DMS79 treated with DMSO at 0.1 percent for 48 hours (cell line): ENCODE measurements around the gene MAGOH.
A peak's percentile ranks its signal among the peaks of the same experiment; 100 is the strongest.

Experiments
- DNase-seq: peaks from one replicate; lab custom pipeline; 2025; lab: John Stamatoyannopoulos, UW

Gene MAGOH

DNA sequence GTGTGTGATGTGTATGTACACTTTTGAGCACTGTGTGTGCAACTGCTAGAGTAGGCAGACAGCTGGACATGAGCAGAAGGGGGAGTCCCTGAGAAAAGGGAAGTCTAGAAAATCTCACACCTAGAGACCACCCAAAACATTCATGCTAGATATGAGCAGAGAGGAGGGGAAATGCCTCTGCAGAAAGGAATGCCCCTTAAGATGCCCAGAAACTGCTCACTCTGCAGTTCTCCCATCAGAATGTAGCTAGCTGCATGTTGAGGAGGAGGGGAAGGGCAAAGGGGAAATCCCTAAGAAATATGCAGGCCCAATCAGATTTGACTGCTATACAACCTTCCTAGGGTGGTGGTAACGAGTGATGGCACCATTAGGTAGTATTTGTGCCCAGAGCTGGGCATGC lies 31.8 kb upstream of the MAGOH start:
- no peak for DNase-seq

DNA sequence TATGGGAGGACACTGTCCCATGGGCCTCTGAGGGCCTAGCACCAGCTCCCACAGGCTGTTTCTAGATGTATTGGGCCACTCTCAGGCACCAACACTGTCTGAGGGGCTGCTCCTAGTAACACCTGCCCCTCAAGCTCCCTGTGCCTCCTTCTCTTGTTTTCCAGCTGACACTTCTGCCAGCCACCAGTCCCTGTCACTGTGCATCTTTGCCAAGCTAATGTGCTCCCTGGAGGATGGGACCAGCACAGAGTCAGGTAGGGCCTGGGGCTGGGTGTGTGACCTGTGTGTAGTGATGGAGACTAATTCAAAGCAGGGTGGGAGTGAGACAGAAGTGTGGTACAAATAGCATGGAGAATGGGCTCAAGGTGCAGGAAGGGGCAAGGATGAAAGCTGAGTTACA lies 29.4 kb upstream of the MAGOH start:
- no peak for DNase-seq

DNA sequence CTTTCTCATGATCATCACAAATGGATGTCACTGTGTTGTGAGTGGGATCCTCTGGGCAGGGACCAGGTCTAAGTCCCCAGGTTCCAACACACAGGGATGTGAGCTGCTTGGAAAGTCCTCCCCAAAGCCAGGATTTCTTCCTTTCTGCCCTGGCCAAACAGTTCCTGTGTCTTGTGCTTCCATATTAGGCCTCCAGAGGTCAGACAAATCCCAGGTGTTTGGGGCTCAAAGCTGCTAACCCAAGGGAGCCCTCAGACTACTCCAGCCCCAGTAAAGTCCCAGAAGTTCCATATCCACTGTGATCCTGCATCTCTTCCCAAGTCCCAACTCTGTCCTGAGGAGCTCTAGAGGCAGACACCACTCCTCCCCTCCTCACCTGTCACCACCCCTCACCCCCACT lies 27.7 kb upstream of the MAGOH start:
- peak; percentile 21 for DNase-seq

DNA sequence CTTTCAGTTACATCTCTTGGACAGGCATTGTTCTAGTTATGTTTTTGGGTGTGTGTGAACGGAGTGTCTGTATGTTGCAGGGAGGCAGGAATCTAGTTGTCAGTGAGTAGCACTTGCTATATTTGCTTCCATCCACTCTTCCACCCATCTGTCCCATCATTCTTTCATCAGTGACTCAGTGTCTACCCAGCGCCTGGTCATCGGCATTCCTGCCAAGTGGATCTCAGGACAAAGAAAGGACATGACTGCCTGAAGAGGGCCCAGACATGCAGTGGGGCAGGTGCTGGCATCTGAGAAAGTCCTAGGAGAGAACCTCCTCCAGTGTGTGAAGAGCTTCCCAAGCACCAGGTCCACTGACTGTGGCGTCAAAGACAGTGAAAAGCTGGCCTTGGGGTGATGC lies 27.3 kb upstream of the MAGOH start:
- no peak for DNase-seq

DNA sequence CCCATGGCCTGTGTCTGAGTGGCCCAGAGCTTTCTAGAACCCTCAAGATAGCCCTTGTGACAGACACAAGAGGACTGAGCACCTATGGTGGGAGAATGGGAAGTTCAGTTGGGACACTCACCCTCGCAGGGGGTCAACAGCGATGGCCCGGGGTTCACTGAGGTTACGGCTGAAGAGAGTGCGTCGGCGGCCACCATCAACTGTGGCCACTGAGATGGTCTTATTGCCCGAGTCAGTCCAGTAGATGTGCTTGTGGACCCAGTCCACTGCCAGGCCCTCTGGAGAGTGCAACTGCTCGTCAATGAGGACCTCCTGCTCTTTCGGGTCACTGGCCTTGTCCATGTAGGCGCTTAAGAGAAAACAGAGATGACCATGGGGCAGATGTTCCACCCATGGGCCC lies 25.7 kb upstream of the MAGOH start:
- DNase-seq = no peak

DNA sequence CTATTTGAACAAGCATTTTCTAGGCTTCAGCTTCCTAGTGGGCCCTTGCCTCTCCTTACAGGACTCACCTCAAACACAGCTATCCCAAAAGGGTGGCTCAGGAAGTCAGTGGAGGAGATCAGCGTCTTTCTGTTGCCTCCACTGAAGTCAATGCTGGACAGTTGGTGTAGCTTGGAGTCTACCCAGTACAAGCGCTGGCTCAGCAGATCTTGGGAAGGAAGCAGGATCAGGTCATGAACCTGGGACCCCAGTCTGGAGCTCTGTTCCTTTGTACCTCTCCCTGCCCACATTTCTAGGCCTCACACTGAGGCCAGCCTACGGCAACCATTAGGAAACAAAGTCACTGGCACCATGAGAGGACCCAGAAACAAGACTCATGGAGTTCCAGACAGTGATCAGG lies 23.7 kb upstream of the MAGOH start:
- DNase-seq = no peak

DNA sequence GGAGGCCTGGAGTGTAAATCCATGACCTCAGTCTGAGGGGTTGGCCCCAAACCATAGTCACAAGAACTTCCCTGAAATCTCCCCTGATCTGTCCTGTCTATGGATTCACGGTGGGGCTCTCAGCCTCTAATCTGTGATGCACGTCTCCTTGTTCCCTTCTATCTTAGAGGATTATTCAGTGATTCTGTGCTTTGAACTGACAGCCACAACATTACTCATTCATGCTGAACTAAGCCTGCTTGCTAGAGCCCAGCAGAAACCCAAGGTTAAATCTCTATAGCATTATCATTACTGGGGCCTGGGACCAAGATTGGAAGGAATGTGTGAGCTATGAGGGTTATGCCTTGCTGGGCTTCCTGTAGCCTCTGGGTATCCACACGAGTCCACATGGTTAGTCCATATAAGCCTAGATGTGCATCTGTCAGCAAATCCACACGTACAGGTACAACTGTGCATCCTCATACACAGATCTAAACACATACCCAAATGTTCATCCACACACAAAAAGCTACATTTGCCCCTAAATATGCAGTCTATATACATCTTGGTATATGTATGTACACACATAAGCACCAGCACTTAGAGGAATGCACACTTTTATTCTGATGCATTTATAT lies 22.4 kb upstream of the MAGOH start:
- DNase-seq = no peak

DNA sequence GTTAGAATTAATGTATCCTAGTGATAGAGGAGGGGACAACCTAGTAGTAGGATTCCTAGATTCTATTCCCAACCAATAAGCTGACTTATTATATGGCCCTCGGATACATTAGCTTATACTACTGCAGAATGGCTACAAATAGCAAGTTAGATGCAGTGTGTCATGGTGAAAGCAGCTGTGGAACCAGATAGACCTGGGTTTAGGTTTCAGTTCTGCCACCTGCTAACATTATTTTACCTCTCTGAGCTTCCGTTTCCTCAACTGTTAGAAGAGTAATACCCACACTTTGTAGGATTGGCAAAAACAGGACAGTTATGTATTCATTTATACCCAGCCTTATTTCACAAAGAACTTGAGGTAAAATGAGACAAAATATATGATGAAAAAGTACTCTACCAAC lies 21.6 kb upstream of the MAGOH start:
- no peak for DNase-seq

DNA sequence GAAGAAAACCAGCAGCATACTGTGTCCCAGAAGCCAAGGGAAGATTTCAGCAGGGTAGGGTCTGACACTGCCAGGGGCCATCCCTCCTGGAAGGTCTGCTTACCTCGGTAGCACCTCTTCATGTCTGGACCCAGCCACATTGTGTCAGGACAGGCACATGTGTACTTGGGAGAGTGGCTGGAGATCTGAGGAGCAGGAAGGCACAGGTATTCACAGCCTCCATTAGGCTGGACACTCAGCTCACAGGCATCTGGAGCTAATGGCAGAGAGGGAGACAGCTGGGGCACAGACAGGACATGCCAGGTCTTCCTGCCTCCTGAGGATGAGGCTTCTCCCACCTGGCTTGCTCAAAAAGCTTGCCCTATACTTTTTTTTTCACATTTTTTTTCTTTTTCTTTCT lies 19.9 kb upstream of the MAGOH start:
- no peak for DNase-seq

DNA sequence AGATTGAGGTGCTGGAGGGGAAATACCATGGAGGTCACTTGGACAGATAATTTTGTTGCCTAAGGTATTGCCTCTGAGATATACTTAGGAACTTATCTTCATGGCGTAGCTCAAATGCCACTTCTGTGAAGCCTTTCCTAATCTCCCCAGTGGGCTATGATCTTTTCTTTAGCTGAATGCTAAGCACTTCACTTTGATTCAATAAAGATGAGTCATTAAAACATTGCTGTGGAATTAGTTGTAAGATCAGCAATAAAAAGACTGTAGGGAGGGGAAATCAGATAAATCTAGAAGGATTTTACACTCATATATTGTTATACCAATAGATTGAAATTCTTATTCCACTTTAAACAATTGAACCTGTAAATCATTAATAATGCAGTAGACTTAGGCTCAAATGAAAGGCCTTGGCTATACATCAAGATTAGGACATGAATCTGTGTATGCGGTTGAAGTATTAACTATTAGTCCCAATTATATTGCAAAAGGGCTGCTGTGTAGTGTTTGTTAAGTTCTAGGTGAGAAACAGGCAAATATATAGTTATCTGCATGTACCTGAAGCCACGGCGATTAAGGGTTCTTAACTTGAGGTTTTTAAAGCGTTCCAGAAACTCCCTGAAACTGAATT lies 19.2 kb upstream of the MAGOH start:
- DNase-seq = no peak

DNA sequence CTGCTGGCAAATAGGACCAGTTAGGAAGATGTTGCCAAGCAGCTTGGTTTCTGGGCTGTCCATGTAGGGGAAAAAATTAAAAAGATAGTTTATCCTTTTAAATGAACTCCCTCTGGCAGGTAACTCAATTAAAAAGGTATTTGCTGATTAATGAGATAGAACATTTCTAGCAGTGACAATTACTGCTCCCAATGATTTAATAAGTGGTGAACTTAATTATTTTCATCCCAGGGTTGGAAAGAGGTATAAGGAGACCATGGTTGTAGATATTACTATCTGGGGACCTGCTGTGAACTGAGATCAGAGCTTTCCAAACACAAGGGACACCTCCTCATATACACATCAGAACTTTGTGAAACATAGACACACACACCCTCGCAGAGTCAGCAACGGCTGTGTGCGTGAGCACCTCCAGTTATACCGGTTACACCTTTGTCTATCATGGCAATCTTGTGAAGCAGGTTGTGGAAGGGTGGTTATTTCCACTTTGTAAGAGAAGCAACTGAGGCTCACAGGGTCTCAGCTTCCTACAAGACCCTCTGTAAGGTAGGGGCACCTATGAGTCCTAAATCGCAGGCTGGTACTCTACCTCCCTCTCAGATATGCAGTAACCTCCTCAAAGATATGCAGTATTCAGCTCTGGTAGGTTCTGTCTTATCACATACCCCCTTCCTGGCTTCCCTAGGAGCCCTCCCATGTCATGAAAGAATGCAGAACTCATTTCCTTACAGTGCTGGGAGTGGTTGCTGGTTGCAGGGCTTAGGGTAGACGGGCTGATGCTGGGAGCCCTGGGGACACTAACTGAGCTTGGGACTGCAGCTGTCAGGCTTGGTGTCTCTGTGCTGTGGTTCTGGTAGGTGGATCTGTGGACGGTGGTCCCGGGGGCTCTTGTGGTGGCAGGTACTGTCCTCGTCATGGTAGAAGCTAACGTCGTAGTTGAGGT lies 18.5 kb upstream of the MAGOH start:
- no peak for DNase-seq

DNA sequence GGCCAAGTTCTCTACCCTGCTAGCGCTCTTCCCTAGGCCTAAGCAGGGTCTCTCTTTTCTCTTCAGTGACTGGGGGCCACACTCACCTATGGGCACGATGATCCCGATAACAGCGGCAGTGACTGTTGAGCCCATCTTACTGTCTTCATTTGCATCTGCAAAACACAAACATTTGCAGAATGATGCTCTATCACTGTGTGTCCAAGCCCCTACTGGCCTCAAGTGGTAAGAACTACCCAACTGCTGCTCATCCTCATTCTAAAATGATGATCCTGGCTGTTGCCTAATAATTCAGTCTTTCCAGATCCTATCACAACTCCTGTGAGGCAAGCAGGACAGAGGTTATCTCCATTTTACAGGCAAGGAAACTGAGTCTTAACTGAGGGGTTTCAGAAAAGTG lies 16.7 kb upstream of the MAGOH start:
- no peak for DNase-seq

DNA sequence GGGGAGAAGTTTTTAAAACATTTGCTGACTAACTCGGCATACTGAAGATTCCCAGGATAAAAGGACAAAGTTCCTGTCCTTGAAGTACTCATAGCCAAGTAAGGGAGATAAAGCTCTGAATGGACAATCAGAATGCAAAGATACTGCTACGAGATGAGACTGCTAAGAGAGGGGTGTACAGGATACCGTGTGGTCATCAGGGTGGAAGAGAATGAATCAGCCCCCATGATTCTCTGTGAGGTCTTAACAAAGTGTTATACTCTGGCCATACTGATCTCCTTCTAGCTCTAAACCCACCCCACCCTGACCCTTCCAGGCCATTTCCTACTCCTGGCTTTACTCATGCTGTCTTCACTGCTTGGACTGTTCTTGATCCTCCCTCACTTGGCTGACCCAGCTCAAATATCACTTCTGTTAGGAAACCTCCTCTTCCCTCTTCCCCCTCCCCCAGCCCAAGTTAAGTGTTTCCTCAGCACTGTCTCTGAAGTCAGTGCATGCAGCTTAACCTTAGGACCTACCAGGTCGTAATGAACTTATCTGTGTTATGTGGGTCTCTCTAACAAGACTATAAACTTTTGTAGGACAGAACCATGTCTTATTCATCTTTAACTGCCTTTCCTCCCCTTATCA lies 15.8 kb upstream of the MAGOH start:
- DNase-seq = no peak

DNA sequence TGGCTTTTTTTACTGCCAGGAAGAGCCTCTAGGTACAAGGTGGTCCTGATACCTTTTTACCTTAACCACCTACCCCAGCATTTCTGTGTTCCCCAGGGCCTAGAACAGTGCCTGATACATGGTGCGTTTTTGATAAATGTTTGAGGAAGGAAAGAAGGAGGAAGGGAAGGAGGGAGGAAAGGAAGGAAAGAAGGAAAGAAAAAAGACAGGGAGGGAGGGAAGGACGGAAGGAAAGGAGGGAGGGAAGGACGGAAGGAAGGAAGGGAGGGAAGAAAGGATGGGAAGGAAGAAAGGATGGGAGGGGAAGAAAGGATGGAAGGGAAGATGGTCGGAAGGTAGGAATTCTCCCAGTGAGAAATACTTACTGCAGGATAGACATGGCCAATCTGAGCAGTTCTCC lies 12.0 kb upstream of the MAGOH start:
- DNase-seq = no peak

DNA sequence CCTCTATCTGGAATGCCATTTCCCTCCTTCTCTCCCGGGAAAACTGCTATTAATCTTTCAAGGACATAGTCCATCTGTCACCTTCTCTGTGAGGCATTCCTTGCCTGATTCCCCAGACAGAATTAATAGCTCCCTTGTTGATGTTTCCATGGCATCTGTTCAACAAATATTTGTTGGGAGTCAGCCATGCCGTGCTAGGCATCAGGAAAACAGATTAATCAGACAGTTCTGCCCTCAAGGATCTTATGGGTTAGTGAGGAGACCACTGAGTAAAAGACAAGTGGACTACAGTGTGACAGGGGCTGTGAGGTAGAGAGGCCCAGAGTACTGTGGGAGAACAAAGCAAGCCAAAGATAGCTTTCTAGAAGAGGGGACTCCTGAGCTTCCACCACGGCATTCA lies 11.4 kb upstream of the MAGOH start:
- no peak for DNase-seq

DNA sequence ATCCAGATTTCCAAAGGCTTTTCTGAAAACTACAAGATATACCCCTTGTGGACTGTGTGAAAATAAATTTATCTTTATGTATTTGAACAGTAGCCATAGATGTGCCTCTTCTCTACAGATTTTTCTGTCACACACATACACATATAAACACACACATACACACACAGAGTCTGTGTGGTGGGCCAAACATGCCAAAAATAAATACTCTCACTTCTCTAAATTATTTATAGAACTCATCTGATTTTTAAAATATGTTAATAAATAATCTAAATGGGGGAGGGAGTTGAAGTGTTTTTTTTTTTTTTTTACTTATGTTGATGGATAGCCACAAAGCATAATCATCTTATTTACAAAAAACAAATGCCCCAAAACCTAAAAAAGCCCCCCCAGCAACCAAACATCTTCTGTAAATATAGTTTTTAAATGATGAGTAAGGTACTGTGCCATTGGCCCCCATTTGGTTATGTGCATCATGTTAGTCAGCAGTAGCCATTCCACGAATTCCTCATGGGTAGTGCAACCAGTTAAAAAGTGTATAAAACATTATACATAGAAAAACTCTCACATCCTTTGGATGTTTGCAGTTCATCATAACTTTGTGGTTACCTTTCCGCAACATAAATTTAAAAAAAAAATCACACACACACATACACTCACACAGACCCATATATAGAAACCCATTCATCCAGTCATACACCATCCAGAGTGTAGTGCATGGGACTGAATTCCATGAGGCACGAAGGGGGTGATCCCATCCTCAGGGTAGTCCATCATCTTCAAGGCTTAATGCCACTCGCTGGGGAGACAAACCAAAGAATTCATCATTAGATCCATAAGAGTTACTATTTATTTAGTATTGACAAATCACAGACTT lies 8.2 kb upstream of the MAGOH start:
- DNase-seq = no peak

DNA sequence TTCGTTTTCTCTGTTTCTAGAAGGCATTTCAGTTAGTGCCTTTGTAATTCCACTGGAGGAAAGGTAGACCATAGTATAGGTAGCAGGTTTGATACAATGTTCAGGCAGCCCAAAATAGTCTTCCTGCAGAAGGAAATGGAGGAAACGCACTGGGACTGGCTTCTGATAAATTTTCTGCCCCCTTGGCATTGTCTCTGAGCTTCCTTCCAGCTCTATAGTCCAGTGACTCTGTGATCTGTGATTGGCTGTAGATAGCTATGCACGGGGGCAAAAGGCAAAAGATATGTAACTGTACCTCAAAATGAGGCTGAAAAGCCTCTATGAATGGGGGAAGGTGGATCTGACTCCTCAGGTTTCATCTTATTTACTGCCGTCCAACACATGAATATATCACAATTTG lies 5.8 kb upstream of the MAGOH start:
- no peak for DNase-seq

DNA sequence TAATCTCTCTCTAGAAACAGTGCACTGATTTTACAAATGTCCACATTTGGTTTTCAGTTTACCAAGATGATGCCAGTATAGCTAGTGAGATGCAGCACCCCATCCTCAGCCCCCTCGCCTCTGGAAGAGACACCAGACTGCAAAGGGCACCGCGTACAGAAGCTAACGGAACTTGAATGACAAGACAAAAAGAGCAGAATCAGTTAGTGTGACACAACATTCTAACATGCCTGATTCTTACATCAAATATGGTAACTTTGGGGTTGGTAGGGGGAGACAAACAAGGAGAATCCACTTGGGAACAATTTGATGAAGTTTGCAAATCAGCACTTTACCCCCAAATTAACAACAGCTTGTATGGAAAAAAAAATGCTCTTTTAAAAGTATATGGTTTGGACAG lies 4.1 kb upstream of the MAGOH start:
- no peak for DNase-seq

DNA sequence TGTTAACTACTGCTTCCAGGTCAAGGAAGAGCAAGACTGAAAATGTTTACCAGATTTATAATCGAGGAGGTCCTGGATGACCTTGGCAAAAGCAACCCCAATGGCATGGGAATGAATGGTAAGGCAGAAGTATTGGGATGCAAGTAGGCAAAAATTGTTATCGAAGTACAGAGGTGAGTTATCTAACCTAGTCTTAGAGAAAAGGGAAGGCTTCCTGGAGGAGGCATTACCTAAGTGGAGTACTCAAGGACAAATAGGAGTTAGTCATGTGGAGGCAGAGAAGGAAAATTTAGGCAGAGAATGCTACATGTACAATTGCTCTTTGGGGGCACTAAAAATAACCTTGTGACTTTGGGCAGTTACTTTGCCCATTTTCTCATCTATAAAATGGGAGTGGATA lies 3.5 kb upstream of the MAGOH start:
- no peak for DNase-seq

DNA sequence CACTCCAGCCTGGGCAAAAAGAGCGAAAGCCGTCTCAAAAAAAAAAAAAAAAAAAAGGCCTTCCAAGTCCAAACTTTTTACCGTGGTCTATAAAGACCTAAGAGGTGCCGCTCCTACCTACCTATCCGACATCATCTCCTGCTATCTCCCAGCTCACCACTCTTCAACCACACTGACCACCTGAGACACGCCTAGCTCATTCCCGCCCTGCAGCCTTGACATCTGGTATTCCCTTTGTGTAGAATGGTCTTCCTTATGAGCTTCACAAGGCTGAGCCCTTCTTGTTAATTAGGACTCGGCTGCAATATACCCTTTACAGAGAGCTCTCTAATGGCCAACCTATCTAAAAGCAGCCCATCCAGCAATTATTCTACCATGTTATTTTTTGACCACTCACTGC lies 680 bp downstream of the MAGOH start:
- DNase-seq = no peak

DNA sequence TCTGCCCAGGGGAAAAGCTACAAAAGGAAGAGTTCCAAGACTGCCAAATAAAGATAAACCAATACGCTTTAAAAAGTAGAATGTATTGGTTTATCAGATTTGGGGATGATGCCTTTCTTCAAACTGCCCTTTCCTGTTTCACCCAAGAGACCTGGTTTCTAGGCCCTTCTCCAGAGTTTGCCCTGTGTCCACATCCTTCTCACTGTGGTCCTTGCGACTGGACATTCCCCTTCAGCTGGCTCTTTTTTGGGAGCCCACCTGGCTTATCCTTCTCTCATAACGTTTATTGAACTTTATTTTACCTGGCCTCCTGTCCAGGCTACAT lies 17.4 kb downstream of the MAGOH start:
- no peak for DNase-seq
